ENCODE results near the gene LMNB1. TPM values are rescaled to one million over a fixed set of nuclear protein-coding genes. Genes with fewer than 3 reads are reported as not detected.

The LMNB1 gene
- total RNA-seq, 1 donor from 2014 or later: 362 TPM

DNA sequence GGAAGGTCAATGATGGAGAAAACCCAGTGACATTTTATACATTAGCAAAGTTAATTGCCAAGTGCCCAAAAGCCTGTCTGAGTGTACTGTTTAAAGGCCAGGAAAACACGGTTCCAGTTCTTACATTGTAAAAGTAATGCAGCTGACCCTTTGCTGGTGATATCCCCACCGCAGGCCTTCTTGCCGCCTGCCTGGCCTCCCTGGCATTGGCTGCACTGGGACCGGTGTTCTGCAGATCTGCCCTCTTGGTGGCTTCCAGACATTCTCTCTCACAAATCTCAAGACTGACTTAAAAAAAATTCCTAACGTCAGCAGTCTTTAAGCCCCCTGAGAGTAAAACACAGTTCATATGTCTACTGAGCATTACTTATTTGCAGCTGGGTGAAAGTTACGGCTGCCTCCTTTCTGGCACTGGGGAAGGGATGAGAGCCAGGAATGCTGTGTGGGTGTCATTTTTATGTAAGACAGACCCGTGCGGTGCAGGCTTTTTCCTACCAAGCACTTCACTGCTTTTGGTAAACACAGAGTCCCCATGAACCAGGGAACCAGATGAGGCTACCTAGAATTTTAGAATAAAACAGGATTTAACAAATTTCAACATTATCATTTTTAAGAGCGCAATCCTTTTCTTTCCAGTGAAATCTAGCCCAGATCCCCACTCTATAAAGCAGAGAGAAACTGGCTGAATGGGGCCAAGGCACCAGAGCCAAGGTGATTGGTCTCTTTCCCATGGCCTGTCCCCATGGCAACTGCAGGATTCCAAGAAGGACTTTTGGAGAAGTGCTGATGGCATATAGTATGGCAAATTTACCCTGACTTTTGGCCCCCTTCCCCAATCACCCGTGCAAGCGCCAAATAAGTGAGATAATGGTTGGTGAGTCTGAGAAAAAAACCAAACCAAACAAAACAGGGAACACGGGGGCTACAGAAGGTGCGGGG, 80.8 kb downstream of the LMNB1 start:
- Mint-ChIP-seq H3K27ac (ENCODE audit: unreplicated experiment) (no peak overlapping the region), H3K27me3 (ENCODE audit: low read depth) (no peaks in the 10 kb centered on the region), H3K4me1 (peaks cover 32% of the 10 kb centered on the region), H3K4me3 (no peak overlapping the region), H3K9me3 (peaks cover 3% of the 10 kb centered on the region), H3K36me3 (ENCODE audit: low read depth) (peaks cover 29% of the 10 kb centered on the region)
- no peak for TF ChIP-seq CTCF (conservative IDR thresholded peaks at IDR 0.05)
- DNase-seq (ENCODE audit: low read depth, low spot score): no peak

DNA sequence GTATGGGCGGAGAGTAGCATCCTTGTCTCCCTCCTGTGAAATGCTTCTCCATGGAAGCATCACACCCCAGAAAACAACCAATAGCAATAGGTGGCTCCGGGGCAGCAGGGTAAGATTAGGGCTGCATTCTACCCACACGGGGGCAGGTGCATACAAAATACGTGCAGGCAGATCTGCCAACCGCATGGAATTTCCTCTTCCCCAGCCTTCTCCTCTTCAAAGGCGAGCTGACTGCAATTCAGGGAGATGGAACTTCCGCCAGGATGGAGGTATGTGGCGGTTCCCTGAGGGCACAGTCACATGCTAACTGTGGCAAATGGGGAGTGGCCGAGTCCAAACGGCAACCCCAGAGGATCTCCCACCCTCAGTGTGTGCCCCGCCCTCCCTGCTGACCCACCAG, 81.5 kb downstream of the LMNB1 start:
- peaks cover 29% of the 10 kb centered on the region for H3K36me3 Mint-ChIP-seq (ENCODE audit: low read depth)
- no peak for TF ChIP-seq CTCF (conservative IDR thresholded peaks at IDR 0.05)
- no peak for DNase-seq (ENCODE audit: low read depth, low spot score)
- H3K27ac Mint-ChIP-seq (ENCODE audit: unreplicated experiment): no peak overlapping the region
- H3K4me3 Mint-ChIP-seq: no peak overlapping the region
- peaks cover 3% of the 10 kb centered on the region for H3K9me3 Mint-ChIP-seq
- peaks cover 27% of the 10 kb centered on the region for H3K4me1 Mint-ChIP-seq
- no peaks in the 10 kb centered on the region for H3K27me3 Mint-ChIP-seq (ENCODE audit: low read depth)

GRCh38 chr5:126863402-126863801, 86.5 kb downstream of the LMNB1 start:
- Mint-ChIP-seq H3K4me1 (peaks cover 1% of the 10 kb centered on the region), H3K27ac (ENCODE audit: unreplicated experiment) (no peak overlapping the region), H3K27me3 (ENCODE audit: low read depth) (no peaks in the 10 kb centered on the region), H3K9me3 (no peaks in the 10 kb centered on the region), H3K36me3 (ENCODE audit: low read depth) (peaks cover 10% of the 10 kb centered on the region), H3K4me3 (no peak overlapping the region)
- no peak for DNase-seq (ENCODE audit: low read depth, low spot score)
- no peak for TF ChIP-seq CTCF (conservative IDR thresholded peaks at IDR 0.05)

GRCh38 chr5:126864042-126864688, 87.2 kb downstream of the LMNB1 start:
- Mint-ChIP-seq H3K27ac (ENCODE audit: unreplicated experiment) (no peak overlapping the region), H3K36me3 (ENCODE audit: low read depth) (peaks cover 10% of the 10 kb centered on the region), H3K4me1 (peaks cover 9% of the 10 kb centered on the region), H3K27me3 (ENCODE audit: low read depth) (no peaks in the 10 kb centered on the region), H3K4me3 (no peak overlapping the region), H3K9me3 (no peaks in the 10 kb centered on the region)
- no peak for TF ChIP-seq CTCF (conservative IDR thresholded peaks at IDR 0.05)
- DNase-seq (ENCODE audit: low read depth, low spot score): no peak

DNA sequence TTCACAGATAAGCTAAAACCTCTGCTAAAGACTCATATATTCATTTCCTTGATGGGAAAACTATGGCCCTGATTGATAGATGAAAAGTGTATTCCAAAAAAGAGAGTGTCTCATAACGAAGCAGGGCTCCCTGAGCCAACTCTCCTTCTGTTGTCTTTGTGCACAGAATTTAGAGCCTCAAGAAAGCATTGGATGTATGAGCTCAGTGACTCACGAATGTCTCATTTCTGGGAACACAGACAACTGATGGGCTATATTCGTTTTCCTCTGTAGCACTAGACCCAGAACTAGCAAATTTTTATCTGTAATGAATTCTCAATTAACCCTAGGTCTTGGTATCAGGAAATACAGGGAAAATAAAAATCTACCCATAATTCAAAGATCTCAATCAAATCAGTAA, 88.4 kb downstream of the LMNB1 start:
- Mint-ChIP-seq H3K36me3 (ENCODE audit: low read depth) (peaks cover 10% of the 10 kb centered on the region), H3K4me3 (no peak overlapping the region), H3K9me3 (no peaks in the 10 kb centered on the region), H3K27me3 (ENCODE audit: low read depth) (no peaks in the 10 kb centered on the region), H3K4me1 (peaks cover 19% of the 10 kb centered on the region), H3K27ac (ENCODE audit: unreplicated experiment) (no peak overlapping the region)
- no peak for DNase-seq (ENCODE audit: low read depth, low spot score)
- no peak for TF ChIP-seq CTCF (conservative IDR thresholded peaks at IDR 0.05)
